Ovary (tissue), 9 donors: ENCODE measurements around the gene CENPA. TPM values are rescaled to one million over a fixed set of nuclear protein-coding genes. Genes with fewer than 3 reads are reported as not detected.
A peak's percentile ranks its signal among the peaks of the same experiment; 100 is the strongest.

ENCODE experiments used
- DNase-seq, 5 donors: peaks; one replicate each; pipeline ENCODE4 v3.0.0-alpha.2; 2019 to 2020
- H3K27ac ChIP-seq, 2 donors: fragments of 200-600 bp; one replicate each; pipeline versions ENCODE4 v1.5.1 to v1.8.0; 2019 to 2022
- H3K27me3 ChIP-seq: fragments of 200-600 bp; one replicate; pipeline ENCODE4 v1.8.0; 2022
- H3K36me3 ChIP-seq: fragments of 200-600 bp; sonication (generic); one replicate; pipeline ENCODE4 v1.5.1; 2019
- H3K4me1 ChIP-seq: one replicate; pipeline ENCODE4 v1.8.1; 2013; ENCODE audit warnings: mild to moderate bottlenecking, moderate library complexity; ENCODE audit not compliant: insufficient read depth
- H3K4me3 ChIP-seq: fragments of 200-600 bp; sonication (generic); one replicate; pipeline ENCODE4 v1.5.1; 2017
- H3K9me3 ChIP-seq, 2 donors: fragments of 200-600 bp in 1 of 2; sonication (generic) in 1 of 2; one replicate each; pipeline versions ENCODE4 v1.5.1 to v1.8.1; 2013 to 2019; ENCODE audit warnings: mild to moderate bottlenecking in 1 of 2, moderate library complexity in 1 of 2
- CTCF ChIP-seq, 3 donors: fragments of 450-650 bp in 2 of 3; fragments of 200-600 bp in 1 of 3; IDR thresholded peaks; one replicate each; pipeline versions ENCODE4 v1.5.1 to v1.8.0; 2016 to 2022; ENCODE audit warnings: antibody characterized with exemption in 3 of 3, mild to moderate bottlenecking in 1 of 3
- EP300 ChIP-seq: sonication (generic); formaldehyde crosslinking; IDR thresholded peaks from one replicate; pipeline ENCODE4 v1.6.1; 2017; ENCODE audit warnings: antibody characterized with exemption
- POLR2A ChIP-seq: fragments of 450-650 bp; IDR thresholded peaks from one replicate; pipeline ENCODE4 v1.6.1; 2017; ENCODE audit warnings: antibody characterized with exemption, mild to moderate bottlenecking, moderate library complexity
- WGBS, 3 donors: extraction: QIAGEN DNeasy Blood & Tissue Kit in 1 of 3; methylation state at CpG; one replicate each; pipeline versions ENCODE4 v1.1.5 to v1.1.7; 2013 to 2017; 5-methylcytosine and 5-hydroxymethylcytosine counted together
- intact Hi-C, 4 donors: fragments of 100-400 bp; cut with DNase I; formaldehyde crosslinking; loops; one replicate each; pipeline versions ENCODE4 v1.11.0 to v1.15.1; 2022 to 2023
- polyA plus RNA-seq, 2 donors: library from polyadenylated mRNA; stranded (reverse); fragments of 200-250 nt in 1 of 2; fragments of 350-450 nt in 1 of 2; fragmentation: Illumina TruSeq in 1 of 2; extraction: RNeasy Lipid Tissue Mini Kit (QIAGEN cat#74804) in 1 of 2; gene quantifications; one replicate each; pipeline ENCODE4 v1.2.3, GENCODE V29; 2013 to 2014
- total RNA-seq, 7 donors: library from RNA; depleted of rRNA in 2 of 7; stranded (reverse); fragments of >200 nt in 2 of 7; fragmentation: NEBNext Ultra II Directional in 3 of 7; extraction: Animal tissue kit (Norgen Biotek cat#: 25700) in 3 of 7; gene quantifications; one replicate each; pipeline versions ENCODE4 v1.1.0 to v1.2.4, GENCODE V29; 2016 to 2023
- donor health status: DM: no; HTN: no; CAD: no; lungs with moderate emphysema.
- donor health status: DM: no; HTN: no; CAD: no.
- donor health status: Bipolar disorder and iron deficiency.
- donor health status: DM: yes; HTN: yes; CAD: no.
- donor health status: DM: no; HTN: no; CAD: no.
- donor health status: DM: yes; HTN: yes; CAD: no.

Gene CENPA
- total and polyA plus RNA-seq, 9 donors: 0.21 to 1.4 (median 0.87) TPM; not detected in 4

GRCh38 chr2:26767894-26768487 lies 17.9 kb upstream of the CENPA start:
- Histone ChIP-seq H3K4me3 (no peak overlapping the region), H3K4me1 (peaks cover 32% of the 10 kb centered on the region), H3K27me3 (no peaks in the 10 kb centered on the region), H3K36me3 (no peaks in the 10 kb centered on the region), H3K27ac (no peak overlapping the region), H3K9me3 (no peaks in the 10 kb centered on the region)
- WGBS, 3 donors: 92 to 97% (median 94%) methylated on average over 5 of the region's 5 CpGs
- intact Hi-C loops: no loop called here
- DNase-seq: no peak
- TF ChIP-seq POLR2A (no peak), CTCF (IDR thresholded peaks at IDR 0.05) (no peak), EP300 (no peak)

DNA sequence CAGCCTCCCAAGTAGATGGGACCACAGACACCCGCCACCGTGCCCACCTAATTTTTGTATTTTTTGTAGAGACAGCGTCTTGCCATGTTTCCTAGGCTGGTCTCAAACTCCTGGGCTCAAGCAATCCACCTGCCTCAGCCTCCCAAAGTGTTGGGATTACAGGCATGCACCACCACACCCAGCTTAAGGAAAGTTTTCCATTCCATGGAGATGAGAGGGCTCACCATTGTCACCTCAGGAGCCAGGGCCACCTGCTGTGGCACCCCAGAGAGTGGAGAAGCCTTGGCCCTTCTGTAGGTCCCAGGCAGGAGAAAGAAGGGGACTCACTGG lies 17.1 kb upstream of the CENPA start:
- no peak overlapping the region for H3K27ac ChIP-seq
- H3K4me1 ChIP-seq: peaks cover 32% of the 10 kb centered on the region
- H3K9me3 ChIP-seq: no peaks in the 10 kb centered on the region
- TF ChIP-seq POLR2A: no peak
- TF ChIP-seq EP300: no peak
- TF ChIP-seq CTCF (IDR thresholded peaks at IDR 0.05): no peak
- 93 to 96% (median 95%) methylated on average over 3 of the region's 3 CpGs for WGBS, 3 donors
- intact Hi-C loops: no loop called here
- no peaks in the 10 kb centered on the region for H3K27me3 ChIP-seq
- no peak for DNase-seq
- no peaks in the 10 kb centered on the region for H3K36me3 ChIP-seq
- no peak overlapping the region for H3K4me3 ChIP-seq

GRCh38 chr2:26769089-26769761 lies 16.6 kb upstream of the CENPA start:
- H3K36me3 ChIP-seq: no peaks in the 10 kb centered on the region
- peak overlapping the region in 1 of 2 donors; percentile 47 for H3K27ac ChIP-seq
- no peak for TF ChIP-seq CTCF (IDR thresholded peaks at IDR 0.05)
- TF ChIP-seq EP300: no peak
- TF ChIP-seq POLR2A: no peak
- H3K4me3 ChIP-seq: no peak overlapping the region
- H3K4me1 ChIP-seq: peaks cover 32% of the 10 kb centered on the region
- intact Hi-C loops: no loop called here
- peak in 3 of 5 donors; percentile 40 to 67 (median 57) for DNase-seq
- WGBS, 3 donors: 47 to 63% (median 51%) methylated on average over 14 of the region's 14 CpGs
- no peaks in the 10 kb centered on the region for H3K9me3 ChIP-seq
- H3K27me3 ChIP-seq: no peaks in the 10 kb centered on the region

DNA sequence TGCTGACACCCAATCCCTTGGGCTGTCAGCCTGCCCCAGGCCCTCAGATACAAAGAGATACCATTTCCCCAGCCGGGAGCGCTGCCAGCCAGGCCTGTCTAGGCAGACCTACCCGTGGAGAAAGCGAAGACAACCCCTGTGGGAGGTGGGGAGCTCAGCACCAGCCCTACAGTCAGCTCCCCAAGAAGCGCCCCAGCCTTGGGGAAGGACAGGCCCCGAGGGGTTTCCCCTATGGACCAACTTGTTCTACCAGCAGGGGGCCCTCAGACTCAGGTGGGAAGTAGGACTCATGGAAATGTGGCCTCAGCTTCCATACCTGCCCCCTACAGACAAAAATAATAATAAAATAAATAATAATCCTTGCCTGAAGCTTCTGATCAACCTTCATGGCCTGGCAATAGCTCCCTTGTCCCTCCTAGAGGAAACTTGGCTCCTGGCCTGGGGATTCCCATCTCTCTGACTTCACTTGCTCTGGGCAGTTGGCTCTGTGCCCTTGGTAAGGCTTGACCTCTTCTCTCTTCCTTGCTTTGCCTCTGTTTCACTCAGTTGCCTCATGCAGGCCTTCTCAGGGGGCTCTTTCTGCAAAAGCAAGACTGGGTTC lies 14.8 kb upstream of the CENPA start:
- TF ChIP-seq EP300 (no peak), POLR2A (no peak), CTCF (IDR thresholded peaks at IDR 0.05) (no peak)
- no peaks in the 10 kb centered on the region for H3K27me3 ChIP-seq
- peak; percentile 73 to 89 (median 86) for DNase-seq
- no peak overlapping the region for H3K4me3 ChIP-seq
- intact Hi-C loops: no loop called here
- no peaks in the 10 kb centered on the region for H3K36me3 ChIP-seq
- peak overlapping the region; percentile 57 to 72 for H3K27ac ChIP-seq
- H3K9me3 ChIP-seq: no peaks in the 10 kb centered on the region
- WGBS, 3 donors: 71 to 76% (median 71%) methylated on average over 6 of the region's 6 CpGs
- peaks cover 25% of the 10 kb centered on the region for H3K4me1 ChIP-seq
